GM12878 (cell line): ENCODE measurements around the gene FANCD2. TPM values are rescaled to one million over a fixed set of nuclear protein-coding genes. Genes with fewer than 3 reads are reported as not detected.

Experiments used
- ATAC-seq: fragments of 200-7000 bp; cut with Tn5 transposase; 3 replicates; pipeline ENCODE4 v1.9.1; 2020; ENCODE audit warnings: mild to moderate bottlenecking, moderate library complexity
- BruUV-seq: library from RNA; stranded (reverse); fragments of 400-500 nt; replicated peaks from 2 replicates; lab custom pipeline; 2021; lab: Mats Ljungman, UMichigan
- CTCF ChIA-PET: fragments of 300-600 bp; sonication (Branson Sonifier 250); formaldehyde crosslinking; extraction: SDS; loops from one replicate; lab custom pipeline; 2021; ENCODE audit warnings: inconsistent platforms; lab: Yijun Ruan, JAX
- POLR2A ChIA-PET: fragments of 350-600 bp; formaldehyde crosslinking; extraction: SDS; loops from one replicate; lab custom pipeline; 2021; ENCODE audit warnings: inconsistent platforms; lab: Charles Lee
- RAD21 ChIA-PET: fragments of 300-600 bp; sonication (Branson Sonifier 250); formaldehyde crosslinking; loops from one replicate; lab custom pipeline; 2023; ENCODE audit warnings: antibody characterized with exemption; ENCODE audit not compliant: unreplicated experiment; lab: Charles Lee
- SMC1A ChIA-PET: fragments of 300-600 bp; sonication (Branson Sonifier 250); formaldehyde crosslinking; loops from one replicate; lab custom pipeline; 2023; ENCODE audit not compliant: unreplicated experiment, uncharacterized antibody; lab: Charles Lee
- DNase-seq: peaks from one replicate; pipeline ENCODE4 v3.0.0-alpha.2; 2011; ENCODE audit warnings: low read depth, low spot score
- FAIRE-seq: peaks from 3 replicates; lab custom pipeline; 2011; peaks lifted over from hg19 to GRCh38; lab: Jason Lieb, UNC
- H2AFZ ChIP-seq: 2 replicates; pipeline ENCODE4 v1.6.0; 2011; ENCODE audit warnings: low read depth, low read length, control low read depth; ENCODE audit not compliant: control insufficient read depth
- H3K27ac ChIP-seq: 2 replicates; pipeline ENCODE4 v1.5.1; 2011; ENCODE audit warnings: control low read depth; ENCODE audit not compliant: control insufficient read depth, insufficient read depth
- H3K27me3 ChIP-seq, 2 experiments: replicated peaks in 1 of 2; 2 replicates each; pipeline versions ENCODE4 v1.6.0 to v1.6.1; 2011; ENCODE audit warnings: low read length in 1 of 2; ENCODE audit not compliant: control insufficient read depth in 2 of 2, insufficient read depth in 2 of 2
- H3K36me3 ChIP-seq, 2 experiments: 2 replicates each; pipeline ENCODE4 v1.5.1; 2011; ENCODE audit warnings: low read length in 1 of 2; ENCODE audit not compliant: control insufficient read depth in 2 of 2, insufficient read depth in 2 of 2
- H3K4me1 ChIP-seq: 2 replicates; pipeline ENCODE4 v1.6.1; 2011; ENCODE audit warnings: mild to moderate bottlenecking, low read length, moderate library complexity, mixed read lengths; ENCODE audit not compliant: control insufficient read depth, insufficient read depth
- H3K4me2 ChIP-seq: 2 replicates; pipeline ENCODE4 v1.6.0; 2011; ENCODE audit warnings: control low read depth; ENCODE audit not compliant: control insufficient read depth, insufficient read depth
- H3K4me3 ChIP-seq: fragments of 200-600 bp; sonication (generic); 2 replicates; pipeline ENCODE4 v1.5.1; 2016
- H3K79me2 ChIP-seq: 2 replicates; pipeline ENCODE4 v1.6.0; 2011; ENCODE audit warnings: low read length; ENCODE audit not compliant: control insufficient read depth, insufficient read depth
- H3K9ac ChIP-seq: 2 replicates; pipeline ENCODE4 v1.8.0; 2011; ENCODE audit warnings: low read length, control low read depth, mixed read lengths; ENCODE audit not compliant: control insufficient read depth, insufficient read depth
- H3K9me3 ChIP-seq: replicated peaks from 3 replicates; pipeline ENCODE4 v1.5.1; 2011; ENCODE audit warnings: mild to moderate bottlenecking, low read length; ENCODE audit not compliant: control insufficient read depth, insufficient read depth
- H4K20me1 ChIP-seq: 2 replicates; pipeline ENCODE4 v1.6.0; 2011; ENCODE audit not compliant: control insufficient read depth, insufficient read depth
- CUX1 ChIP-seq: IDR thresholded peaks from 2 replicates; pipeline ENCODE4 v1.6.1; 2012; ENCODE audit warnings: improper control_type of control experiment, low read depth, low read length; ENCODE audit not compliant: insufficient replicate concordance
- E2F4 ChIP-seq: IDR thresholded peaks from 2 replicates; pipeline ENCODE4 v1.6.1; 2012; ENCODE audit warnings: low read depth, low read length, improper control_type of control experiment
- ELK1 ChIP-seq: IDR thresholded peaks from 2 replicates; pipeline ENCODE4 v1.6.1; 2012; ENCODE audit warnings: low read depth, low read length, improper control_type of control experiment
- MLLT1 ChIP-seq: fragments of 450-650 bp; IDR thresholded peaks from 2 replicates; pipeline ENCODE4 v1.6.1; 2016; ENCODE audit warnings: mild to moderate bottlenecking
- SREBF1 ChIP-seq: IDR thresholded peaks from 2 replicates; pipeline ENCODE4 v1.6.1; 2012; ENCODE audit warnings: mild to moderate bottlenecking, low read length
- ZNF687 ChIP-seq: fragments of 450-650 bp; IDR thresholded peaks from 2 replicates; pipeline ENCODE4 v1.6.1; 2017; ENCODE audit warnings: mild to moderate bottlenecking, moderate library complexity
- whole genome bisulfite sequencing: methylation state at CpG from one replicate; pipeline ENCODE4 v1.1.6; 2016; ENCODE audit warnings: low lambda C conversion rate; ENCODE audit not compliant: insufficient replicate concordance, insufficient coverage; ENCODE audit errors: missing lambda C conversion rate; 5-methylcytosine and 5-hydroxymethylcytosine counted together
- in situ Hi-C: fragments of 300-500 bp; cut with MboI; formaldehyde crosslinking; loops from 9 replicates; pipeline ENCODE4 v1.14.3; 2018; ENCODE audit warnings: mixed read lengths
- intact Hi-C: fragments of 100-400 bp; cut with micrococcal nuclease; formaldehyde crosslinking; loops from one replicate; pipeline ENCODE4 v1.14.2; 2022; ENCODE audit not compliant: unreplicated experiment
- polyA plus RNA-seq, 11 experiments: library from polyadenylated mRNA; depleted of rRNA in 4 of 11; unstranded in 6 of 11; stranded (reverse) in 5 of 11; fragments of >200 nt; fragmentation: Nextera tagmentation in 4 of 11; fragmentation: Illumina TruSeq in 1 of 11; extraction: Ambion mirVana in 4 of 11; extraction: Trizol in 1 of 11; gene quantifications; 1 replicate in 1 of 11; 2 replicates in 10 of 11; pipeline versions ENCODE4 v1.2.1 to v1.2.3, GENCODE V29; 2011 to 2016; ENCODE audit warnings: inconsistent platforms in 2 of 11, missing spikeins in 2 of 11, low read depth in 1 of 11
- total RNA-seq, 4 experiments: library from RNA; depleted of rRNA in 3 of 4; stranded (reverse); fragments of >200 nt in 3 of 4; fragmentation: Illumina TruSeq in 1 of 4; extraction: Trizol in 1 of 4; gene quantifications; 2 replicates each; pipeline versions ENCODE4 v1.2.1 to v1.2.3, GENCODE V29; 2013 to 2021

Gene FANCD2
- total and polyA plus RNA-seq, 10 of the 15 experiments (the other 5 are each of a cell fraction or from before 2014, with no cell fraction given) = 37.9 to 72.8 (median 56.2) TPM

GRCh38 chr3:10015461-10015904, 10.8 kb upstream of the FANCD2 start:
- ChIA-PET POLR2A (interaction anchor here (1.0 kb wide), 1 partner anchor 11 kb away, joined by 3 read pairs; the partner anchor contains the start of gene FANCD2), SMC1A (interaction anchor here (1.1 kb wide), 1 partner anchor 50 kb away, joined by 4 read pairs; no protein-coding TSS in a partner anchor), CTCF (interaction anchor here (0.7 to 1.0 kb wide), 2 partner anchors 83 to 658 kb away, joined by 3 read pairs; no protein-coding TSS in a partner anchor), RAD21 (no interaction called here)
- DNase-seq = no peak
- 74% methylated on average over 10 of the region's 10 CpGs for WGBS
- TF ChIP-seq ELK1 (no peak), CUX1 (no peak), E2F4 (no peak), SREBF1 (no peak), ZNF687 (no peak), MLLT1 (no peak)
- no peak for ATAC-seq
- no peaks in the 10 kb centered on the region for H3K9me3 ChIP-seq
- H3K27ac ChIP-seq = no peak overlapping the region
- H3K36me3 ChIP-seq = no peaks in the 10 kb centered on the region; a peak in 1 of 4 replicates
- H3K4me2 ChIP-seq = no peak overlapping the region
- intact Hi-C loops = no loop called here
- H3K79me2 ChIP-seq = no peaks in the 10 kb centered on the region
- no peak for FAIRE-seq
- no peak overlapping the region for H3K9ac ChIP-seq
- in situ Hi-C loops = no loop called here
- no TSS peak for BruUV-seq
- no peaks in the 10 kb centered on the region for H4K20me1 ChIP-seq
- H3K4me1 ChIP-seq = peaks cover 1% of the 10 kb centered on the region
- no peaks in the 10 kb centered on the region for H3K27me3 ChIP-seq
- no peak overlapping the region for H3K4me3 ChIP-seq
- H2AFZ ChIP-seq = no peak overlapping the region
